ENCODE results near the gene KRT17. TPM values are rescaled to one million over a fixed set of nuclear protein-coding genes. Genes with fewer than 3 reads are reported as not detected.

Gene KRT17
- total RNA-seq, 1 experiment from 2014 or later: 1.5 TPM

DNA sequence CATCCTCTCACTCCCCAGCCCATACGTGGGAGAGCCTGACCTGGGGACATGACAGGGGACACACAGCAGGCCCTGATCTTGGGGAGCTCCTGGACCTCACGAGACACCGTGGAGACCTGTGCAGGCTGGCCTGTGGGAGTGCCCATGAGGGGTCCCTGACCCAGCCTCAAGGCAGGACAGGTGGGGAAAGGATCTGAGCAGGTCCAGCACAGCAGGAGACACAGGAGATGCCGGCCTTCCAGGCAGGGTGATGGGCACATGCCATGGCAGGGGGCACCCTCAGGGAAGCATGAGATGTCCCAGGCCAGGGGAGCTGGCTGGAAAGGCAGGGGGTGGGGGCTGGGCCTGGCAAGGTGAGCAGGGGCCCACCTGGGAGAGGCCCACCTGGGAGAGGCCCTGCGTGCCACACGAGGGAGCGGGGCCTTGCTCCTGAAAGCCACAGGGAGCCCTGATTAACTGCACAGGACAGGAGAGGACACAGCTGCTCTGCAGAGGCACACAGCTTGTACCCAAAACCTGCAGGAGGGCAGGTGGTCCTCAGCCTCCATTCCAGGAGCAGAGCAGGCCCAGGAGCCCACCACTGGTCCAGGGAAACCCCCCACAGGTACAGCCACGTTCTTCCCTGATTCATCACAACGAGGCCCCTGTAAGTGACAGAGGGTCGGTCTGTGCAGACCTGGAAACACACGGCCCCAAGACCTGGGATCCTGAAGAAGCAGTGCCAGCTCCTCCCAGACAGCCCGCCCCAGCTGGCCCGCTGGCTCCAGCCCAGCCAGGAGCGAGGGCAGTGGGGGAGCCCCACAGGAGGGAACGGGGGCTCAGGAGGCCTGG, 26.6 kb upstream of the KRT17 start:
- H3K9me3 ChIP-seq (ENCODE audit: control insufficient read depth, low read depth, low read length): no peaks in the 10 kb centered on the region
- no peak overlapping the region for H3K23ac ChIP-seq (ENCODE audit: insufficient read length, low read depth, low read length)
- no peak overlapping the region for H3K4ac ChIP-seq (ENCODE audit: low read depth, low read length)
- no peak overlapping the region for H2BK120ac ChIP-seq (ENCODE audit: low read depth, low read length, poor library complexity, severe bottlenecking)
- no peak overlapping the region for H3K27ac ChIP-seq (ENCODE audit: insufficient read length, low read depth, low read length)
- H4K8ac ChIP-seq (replicated peaks; ENCODE audit: insufficient read length, low read depth, low read length): no peak overlapping the region
- no peaks in the 10 kb centered on the region for H3K27me3 ChIP-seq (ENCODE audit: insufficient read depth, low read length)
- H3K23me2 ChIP-seq (ENCODE audit: insufficient read length, low read depth, low read length, poor library complexity, severe bottlenecking): peaks cover 7% of the 10 kb centered on the region
- Mint-ChIP-seq H3K27me3 (ENCODE audit: low read depth) (peaks cover 3% of the 10 kb centered on the region), H3K4me3 (no peak overlapping the region), H3K9me3 (no peaks in the 10 kb centered on the region), H3K4me1 (peaks cover 11 to 14% of the 10 kb centered on the region in 2 experiments), H3K36me3 (ENCODE audit: insufficient read depth in 1 of 3, low read depth in 3 of 3) (no peaks in the 10 kb centered on the region; a peak in 1 of 7 replicates), H3K27ac (no peak overlapping the region)
- no peak overlapping the region for H3K56ac ChIP-seq (ENCODE audit: insufficient read length, low read depth, low read length)
- no peak overlapping the region for H4K91ac ChIP-seq (ENCODE audit: insufficient read length, low read depth, low read length)
- H3K14ac ChIP-seq (ENCODE audit: insufficient read depth, low read length): no peak overlapping the region; the same call in 1 of the 2 replicates
- H2AK5ac ChIP-seq (ENCODE audit: insufficient read length, low read length): no peak overlapping the region
- DNase-seq: no peak
- H2BK20ac ChIP-seq (ENCODE audit: low read depth, low read length, poor library complexity, severe bottlenecking): no peak overlapping the region
- TF ChIP-seq, protein P1, sequence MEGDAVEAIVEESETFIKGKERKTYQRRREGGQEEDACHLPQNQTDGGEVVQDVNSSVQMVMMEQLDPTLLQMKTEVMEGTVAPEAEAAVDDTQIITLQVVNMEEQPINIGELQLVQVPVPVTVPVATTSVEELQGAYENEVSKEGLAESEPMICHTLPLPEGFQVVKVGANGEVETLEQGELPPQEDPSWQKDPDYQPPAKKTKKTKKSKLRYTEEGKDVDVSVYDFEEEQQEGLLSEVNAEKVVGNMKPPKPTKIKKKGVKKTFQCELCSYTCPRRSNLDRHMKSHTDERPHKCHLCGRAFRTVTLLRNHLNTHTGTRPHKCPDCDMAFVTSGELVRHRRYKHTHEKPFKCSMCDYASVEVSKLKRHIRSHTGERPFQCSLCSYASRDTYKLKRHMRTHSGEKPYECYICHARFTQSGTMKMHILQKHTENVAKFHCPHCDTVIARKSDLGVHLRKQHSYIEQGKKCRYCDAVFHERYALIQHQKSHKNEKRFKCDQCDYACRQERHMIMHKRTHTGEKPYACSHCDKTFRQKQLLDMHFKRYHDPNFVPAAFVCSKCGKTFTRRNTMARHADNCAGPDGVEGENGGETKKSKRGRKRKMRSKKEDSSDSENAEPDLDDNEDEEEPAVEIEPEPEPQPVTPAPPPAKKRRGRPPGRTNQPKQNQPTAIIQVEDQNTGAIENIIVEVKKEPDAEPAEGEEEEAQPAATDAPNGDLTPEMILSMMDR (conservative IDR thresholded peaks at IDR 0.05): no peak
- no peak overlapping the region for H2AFZ ChIP-seq (ENCODE audit: low read length)
- H3K79me2 ChIP-seq (ENCODE audit: insufficient read depth, low read length): no peaks in the 10 kb centered on the region
- no peak overlapping the region for H2BK12ac ChIP-seq (ENCODE audit: insufficient read length, low read depth, low read length)
- no peak overlapping the region for H2BK15ac ChIP-seq (ENCODE audit: low read depth, low read length)
- H2BK5ac ChIP-seq (ENCODE audit: insufficient read length, low read length): no peak overlapping the region
- no peaks in the 10 kb centered on the region for H3K79me1 ChIP-seq (ENCODE audit: insufficient read depth, low read depth, low read length, poor library complexity, severe bottlenecking)
- H4K5ac ChIP-seq (ENCODE audit: insufficient read length, low read depth, low read length): no peak overlapping the region
- no peak overlapping the region for H3T11ph ChIP-seq (ENCODE audit: low read length)
- no peak overlapping the region for H3K18ac ChIP-seq (ENCODE audit: insufficient read length, low read depth, low read length)
- H3K4me1 ChIP-seq (ENCODE audit: insufficient read depth, low read length): no peaks in the 10 kb centered on the region
- no CpG with 5 or more reads among the region's 15 CpGs for WGBS (ENCODE audit: extremely low coverage, insufficient read length, low lambda C conversion rate)
- H3K4me2 ChIP-seq (ENCODE audit: insufficient read depth, insufficient read length, low read length): no peak overlapping the region
- no peak overlapping the region for H3K9ac ChIP-seq (ENCODE audit: extremely low read depth, insufficient read length, low read length)
- no peaks in the 10 kb centered on the region for H4K20me1 ChIP-seq (ENCODE audit: control insufficient read depth, insufficient read depth, insufficient read length)
